Chondrocyte (in vitro differentiated cells): ENCODE results near the gene NDUFS8. TPM values are rescaled to one million over a fixed set of nuclear protein-coding genes. Genes with fewer than 3 reads are reported as not detected.
A peak's percentile ranks its signal among the peaks of the same experiment; 100 is the strongest.

Source experiments
- DNase-seq: peaks from one replicate; pipeline ENCODE4 v3.0.0; 2021; ENCODE audit warnings: mixed read lengths, low spot score
- H3K27ac Mint-ChIP-seq: one replicate; pipeline ENCODE4 v1.8.0; 2021; ENCODE audit warnings: mild to moderate bottlenecking, moderate library complexity, mixed read lengths; ENCODE audit not compliant: unreplicated experiment
- H3K27me3 Mint-ChIP-seq: 2 replicates; pipeline ENCODE4 v1.8.0; 2021; ENCODE audit warnings: low read depth, mixed read lengths
- H3K36me3 Mint-ChIP-seq: 2 replicates; pipeline ENCODE4 v1.8.0; 2021; ENCODE audit warnings: low read depth, mixed read lengths
- H3K4me1 Mint-ChIP-seq: 2 replicates; pipeline ENCODE4 v1.8.0; 2021; ENCODE audit warnings: low read depth, mild to moderate bottlenecking, mixed read lengths
- H3K4me3 Mint-ChIP-seq: one replicate; pipeline ENCODE4 v1.8.0; 2021; ENCODE audit warnings: mild to moderate bottlenecking, moderate library complexity, mixed read lengths; ENCODE audit not compliant: unreplicated experiment
- H3K9me3 Mint-ChIP-seq: 2 replicates; pipeline ENCODE4 v1.8.0; 2021; ENCODE audit warnings: low read depth, mixed read lengths
- CTCF ChIP-seq: fragments of 200-600 bp; sonication (generic); IDR thresholded peaks from 2 replicates; pipeline ENCODE4 v1.5.0; 2021; ENCODE audit warnings: antibody characterized with exemption, mild to moderate bottlenecking, moderate library complexity
- total RNA-seq: library from RNA; stranded (reverse); gene quantifications from 3 replicates; pipeline ENCODE4 v1.2.1, GENCODE V29; 2021

NDUFS8 gene
- total RNA-seq, 1 donor from 2014 or later = 140 TPM

GRCh38 chr11:68008381-68009337, 21.8 kb upstream of the NDUFS8 start:
- no peaks in the 10 kb centered on the region for H3K9me3 Mint-ChIP-seq
- H3K27ac Mint-ChIP-seq = peak overlapping the region; percentile 4
- H3K4me3 Mint-ChIP-seq = no peak overlapping the region
- no peak for TF ChIP-seq CTCF
- no peaks in the 10 kb centered on the region for H3K27me3 Mint-ChIP-seq
- H3K36me3 Mint-ChIP-seq = no peaks in the 10 kb centered on the region
- peak; percentile 67 for DNase-seq
- peaks cover 60% of the 10 kb centered on the region for H3K4me1 Mint-ChIP-seq

GRCh38 chr11:68009391-68010089, 20.9 kb upstream of the NDUFS8 start:
- Mint-ChIP-seq H3K36me3 (no peaks in the 10 kb centered on the region), H3K4me1 (peaks cover 64% of the 10 kb centered on the region), H3K4me3 (peak overlapping the region; percentile 72), H3K27me3 (no peaks in the 10 kb centered on the region), H3K27ac (peak overlapping the region; percentile 95), H3K9me3 (no peaks in the 10 kb centered on the region)
- no peak for DNase-seq
- TF ChIP-seq CTCF = peak; percentile 73

GRCh38 chr11:68010090-68011041, 20.1 kb upstream of the NDUFS8 start, which contains the start of gene ALDH3B1:
Gene ALDH3B1, plus strand, starts transcription at chr11:68010327. Its CDS starts 4,971 bp downstream, at chr11:68015298.
- no peaks in the 10 kb centered on the region for H3K9me3 Mint-ChIP-seq
- H3K27me3 Mint-ChIP-seq = no peaks in the 10 kb centered on the region
- peak within 1 kb of the TSS; percentile 95 for H3K27ac Mint-ChIP-seq
- H3K36me3 Mint-ChIP-seq = no peaks in the 10 kb centered on the region
- peak within 1 kb of the TSS; percentile 72 for H3K4me3 Mint-ChIP-seq
- peaks cover 63% of the 10 kb centered on the region for H3K4me1 Mint-ChIP-seq
- TF ChIP-seq CTCF = no peak
- no peak for DNase-seq

- Mint-ChIP-seq H3K27me3 (no peaks in the 10 kb centered on the region), H3K9me3 (no peaks in the 10 kb centered on the region), H3K27ac (peak overlapping the region; percentile 95), H3K4me3 (peak overlapping the region; percentile 72), H3K36me3 (no peaks in the 10 kb centered on the region), H3K4me1 (peaks cover 67% of the 10 kb centered on the region)
- no peak for DNase-seq
- no peak for TF ChIP-seq CTCF
These were observed 19.2 kb upstream of the NDUFS8 start for GRCh38 chr11:68011051-68011943.
